GM18868 (cell line): ENCODE results near the gene C16orf54.
"Not testable (repeated sequence)": the region's sequence is repeated elsewhere in the genome, so short reads cannot be mapped to it uniquely, and the experiment has no call there.

Source experiments
- ATAC-seq: cut with Tn5 transposase; IDR thresholded peaks from one replicate; pipeline ENCODE4 v1.9.1; 2021; ENCODE audit warnings: mild to moderate bottlenecking, moderate library complexity; ENCODE audit not compliant: unreplicated experiment

The C16orf54 gene

DNA sequence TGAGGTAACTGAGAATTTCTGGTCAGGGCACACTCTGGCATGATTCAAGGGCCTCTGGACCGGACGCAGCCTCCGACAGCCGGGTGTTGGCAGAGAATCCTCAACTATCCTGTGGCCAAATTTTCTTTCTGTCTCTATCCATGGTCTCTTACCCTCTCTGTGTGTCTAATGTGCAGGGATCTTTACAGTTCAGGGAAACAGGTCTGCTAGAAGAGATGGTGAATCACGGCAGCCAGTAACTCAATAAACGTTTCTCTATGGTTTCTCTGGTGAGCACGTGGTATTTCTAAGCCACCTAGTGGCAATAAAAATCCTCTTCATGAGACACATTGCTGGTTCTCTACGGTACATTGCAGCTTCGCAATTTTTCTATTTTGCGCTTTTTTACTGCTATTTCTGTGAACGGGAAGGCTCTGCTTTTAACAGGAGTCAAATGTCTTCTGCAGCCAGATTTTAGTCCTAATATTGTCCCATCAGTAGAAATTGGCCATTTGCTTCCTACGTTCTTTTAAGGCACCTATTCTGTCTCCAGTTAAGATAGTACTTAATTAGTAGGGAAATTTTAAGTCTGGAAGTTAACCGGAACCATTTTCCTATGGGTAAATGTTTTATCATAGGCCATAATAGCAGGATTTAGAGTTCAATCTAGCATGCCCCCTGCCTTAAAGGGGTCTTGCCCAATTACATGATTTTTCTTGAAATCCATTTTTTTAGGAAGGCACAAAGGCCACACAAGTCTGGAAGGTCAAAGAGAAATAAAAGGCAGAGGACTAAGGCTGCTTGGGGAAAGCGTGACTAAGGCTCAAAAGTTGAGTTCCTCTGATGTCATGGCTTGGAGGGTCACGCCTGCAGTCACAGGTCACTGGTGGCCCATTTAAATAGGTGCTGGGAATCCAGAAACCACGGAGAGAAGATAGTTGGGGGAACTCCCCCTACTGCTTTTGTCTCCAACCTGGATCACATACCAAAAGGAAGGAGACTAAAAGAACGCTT lies 35.3 kb downstream of the C16orf54 start:
- ATAC-seq, result no peak

- ATAC-seq, result not testable (repeated sequence)
Measured at GRCh38 chr16:29709657-29710056, 36.1 kb downstream of the C16orf54 start.

DNA sequence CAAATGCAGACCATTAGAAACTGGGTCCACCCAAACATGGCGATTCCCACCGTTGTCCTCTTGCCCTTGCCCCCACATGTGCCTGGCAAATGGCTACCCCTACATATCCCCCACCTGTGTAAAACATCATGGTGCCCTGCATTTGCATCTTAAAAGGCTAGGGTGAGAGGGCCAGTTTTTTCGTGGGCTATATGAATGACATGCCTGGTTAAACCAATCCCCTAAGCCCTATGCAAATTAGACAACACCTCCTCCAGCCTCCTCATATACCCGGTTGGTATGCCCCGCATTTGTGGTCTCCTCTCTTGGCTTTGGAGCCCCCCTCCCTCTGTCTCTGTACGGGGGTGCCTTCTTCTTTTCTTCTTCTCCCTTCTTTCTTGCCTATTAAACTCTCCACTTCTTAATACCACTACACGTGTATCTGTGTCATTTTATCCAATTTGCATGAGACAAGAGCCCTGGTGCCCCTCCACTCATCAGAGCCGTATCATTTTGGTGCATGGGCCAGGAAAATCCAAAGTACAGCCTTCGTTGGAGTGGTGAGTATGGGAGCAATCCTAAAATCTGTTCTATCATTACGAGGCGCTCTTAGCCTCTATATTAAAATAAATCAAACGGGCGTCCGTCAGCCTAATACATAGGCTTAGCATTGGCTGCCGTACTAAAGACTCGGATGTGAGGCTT lies 36.7 kb downstream of the C16orf54 start:
- ATAC-seq, result no peak

DNA sequence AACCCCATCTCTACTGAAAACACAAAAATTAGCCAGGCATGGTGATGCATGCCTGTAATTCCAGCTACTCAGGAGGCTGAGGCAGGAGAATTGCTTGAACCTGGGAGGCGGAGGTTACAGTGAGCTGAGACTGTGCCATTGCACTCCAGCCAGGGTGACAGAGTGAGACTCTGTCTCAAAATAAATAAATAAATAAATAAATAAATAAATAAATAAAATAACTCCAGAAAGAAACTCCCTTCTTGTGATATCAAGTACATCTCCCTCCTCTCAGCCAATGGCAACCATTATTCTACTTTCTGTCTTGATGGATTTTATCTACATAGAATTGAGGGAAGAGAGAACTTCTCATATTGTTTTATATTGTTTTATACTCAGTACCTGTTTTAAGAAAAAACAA lies 38.6 kb downstream of the C16orf54 start:
- not testable (repeated sequence) for ATAC-seq

GRCh38 chr16:29705030-29705429 lies 40.8 kb downstream of the C16orf54 start:
- ATAC-seq, result no peak

- no peak for ATAC-seq
Measured at GRCh38 chr16:29702269-29702668, 43.5 kb downstream of the C16orf54 start.

GRCh38 chr16:29701214-29701555 lies 44.6 kb downstream of the C16orf54 start:
- ATAC-seq, result no peak

DNA sequence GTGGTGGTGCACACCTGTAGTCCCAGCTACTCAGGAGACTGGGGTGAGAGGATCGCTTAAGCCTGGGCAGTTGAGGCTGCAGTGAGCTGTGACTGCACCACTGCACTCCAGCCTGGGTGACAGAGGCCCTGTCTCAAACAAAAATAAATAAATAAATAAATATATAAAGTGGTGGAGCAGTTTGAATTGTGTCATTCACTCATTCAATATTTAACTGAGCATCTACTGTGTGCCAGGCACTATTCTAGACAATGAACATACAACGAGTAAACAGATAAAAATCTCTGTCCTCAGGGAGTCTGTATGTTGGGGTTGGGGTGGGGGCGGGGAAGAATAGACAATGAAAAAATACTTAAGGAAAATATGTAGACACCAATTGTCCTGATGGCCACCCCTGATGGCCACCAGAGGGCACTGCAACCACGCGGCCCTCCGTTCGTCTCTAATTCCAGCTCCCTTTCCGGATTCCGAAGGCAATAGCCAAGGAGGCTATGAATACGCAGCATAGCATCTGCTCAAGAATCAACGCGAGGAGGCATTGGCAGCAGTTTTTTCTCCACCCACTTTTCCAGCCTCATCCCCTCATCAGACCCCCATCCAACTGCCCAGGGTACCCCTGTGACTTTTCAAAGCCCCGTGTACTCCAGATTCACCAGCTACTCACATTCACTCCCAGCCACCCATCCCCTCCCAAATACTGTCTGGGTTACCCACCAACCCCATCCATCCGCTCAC lies 45.4 kb downstream of the C16orf54 start:
- no peak for ATAC-seq

DNA sequence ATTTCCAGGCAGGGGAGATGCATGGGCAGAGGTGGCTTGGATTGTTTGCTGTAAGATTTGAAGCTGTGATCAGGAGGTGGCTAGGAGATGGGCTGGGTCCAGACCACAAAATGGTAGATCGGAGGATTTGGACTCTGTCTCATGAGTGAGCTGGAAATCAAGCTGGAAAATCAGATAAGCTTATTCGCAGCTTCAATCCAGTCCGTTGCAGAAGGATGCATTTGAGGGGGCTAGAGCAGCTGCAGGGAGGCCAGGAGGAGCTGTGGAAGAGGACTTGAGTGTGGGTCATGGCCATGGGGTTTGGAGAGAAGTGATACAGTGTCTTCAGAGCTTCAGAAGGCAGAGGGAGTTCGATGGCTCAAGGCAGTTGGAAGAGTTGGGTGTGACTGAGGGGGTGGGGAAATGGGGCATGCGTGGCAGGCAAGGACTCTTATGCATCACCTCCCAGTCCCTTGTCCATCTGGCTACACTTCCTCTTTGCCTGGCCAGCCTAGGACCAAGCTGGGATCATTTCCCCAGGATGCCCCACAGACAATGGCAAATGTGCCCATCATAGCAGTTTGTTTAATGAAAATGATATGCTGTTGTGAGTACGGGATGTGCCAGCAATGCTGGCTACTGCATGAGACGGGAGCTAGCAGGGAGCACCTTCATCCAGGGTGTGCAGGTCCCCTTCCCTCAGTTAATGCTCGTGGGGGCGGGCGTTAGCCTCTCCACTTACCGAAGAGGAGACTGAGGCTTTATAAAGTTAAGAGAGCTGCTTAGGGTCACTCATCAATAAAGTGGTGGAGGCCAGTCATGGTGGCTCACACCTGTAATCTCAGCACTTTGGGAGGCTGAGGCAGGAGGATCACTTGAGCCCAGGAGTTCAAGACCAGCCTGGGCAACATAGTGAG lies 46.2 kb downstream of the C16orf54 start:
- no peak for ATAC-seq

DNA sequence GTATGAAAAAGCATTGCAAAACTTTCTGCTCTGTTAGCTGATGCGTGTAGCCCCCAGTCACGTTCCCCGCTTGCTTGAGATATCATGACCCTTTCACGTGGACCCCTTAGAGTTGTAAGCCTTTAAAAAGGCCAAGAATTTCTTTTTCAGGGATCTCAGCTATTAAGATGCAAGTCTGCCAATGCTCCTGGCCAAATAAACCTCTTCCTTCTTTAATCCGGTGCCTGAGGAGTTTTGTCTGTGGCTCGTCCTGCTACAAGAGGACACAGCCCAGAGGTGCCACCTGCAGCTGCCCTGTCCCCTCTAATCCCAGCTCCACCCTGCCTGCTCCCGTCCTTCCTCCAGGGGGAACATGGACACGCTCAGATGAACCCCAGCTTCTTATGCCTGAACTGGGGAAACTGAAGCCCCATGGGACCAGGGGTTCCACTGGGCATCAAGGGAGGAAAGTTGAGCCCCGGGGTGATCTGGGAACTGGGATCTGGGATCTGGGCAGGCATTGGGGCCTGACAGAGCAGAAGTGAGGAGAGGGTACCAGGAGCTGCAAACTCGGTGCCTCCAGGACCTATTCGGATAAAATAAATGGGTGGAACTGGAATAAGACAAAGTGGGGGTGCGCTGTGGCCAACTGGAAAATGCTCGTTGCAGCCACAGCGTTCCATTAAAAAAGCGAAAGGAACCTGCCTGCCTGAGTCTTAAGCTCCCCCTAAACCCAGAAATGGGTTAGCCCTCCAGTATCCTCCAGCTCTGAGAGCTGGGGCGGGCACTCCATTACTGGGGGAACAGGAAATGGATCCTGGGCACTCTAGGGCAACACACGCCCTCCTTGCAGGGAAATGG lies 47.1 kb downstream of the C16orf54 start:
- no peak for ATAC-seq

GRCh38 chr16:29698042-29698441 lies 47.7 kb downstream of the C16orf54 start:
- ATAC-seq, result no peak

DNA sequence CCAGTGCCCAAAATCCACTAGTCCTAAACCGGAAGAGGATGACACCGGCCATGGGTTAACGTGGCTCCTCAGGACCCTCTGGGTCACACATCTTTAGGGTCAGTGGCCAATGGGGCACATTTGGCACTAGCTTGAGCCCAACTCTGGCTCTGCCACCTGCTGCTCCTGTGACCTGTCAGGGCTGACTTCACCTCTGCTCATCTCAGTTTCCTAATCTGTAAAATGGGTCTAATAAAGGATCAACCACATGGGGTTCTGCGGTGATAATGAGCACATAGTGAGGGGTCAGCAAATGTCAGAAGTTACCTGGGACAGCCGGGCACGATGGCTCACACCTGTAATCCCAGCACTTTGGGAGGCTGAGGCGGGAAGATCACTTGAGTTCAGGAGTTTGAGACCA lies 48.4 kb downstream of the C16orf54 start:
- ATAC-seq, result no peak

GRCh38 chr16:29696881-29697331 lies 48.9 kb downstream of the C16orf54 start:
- no peak for ATAC-seq

DNA sequence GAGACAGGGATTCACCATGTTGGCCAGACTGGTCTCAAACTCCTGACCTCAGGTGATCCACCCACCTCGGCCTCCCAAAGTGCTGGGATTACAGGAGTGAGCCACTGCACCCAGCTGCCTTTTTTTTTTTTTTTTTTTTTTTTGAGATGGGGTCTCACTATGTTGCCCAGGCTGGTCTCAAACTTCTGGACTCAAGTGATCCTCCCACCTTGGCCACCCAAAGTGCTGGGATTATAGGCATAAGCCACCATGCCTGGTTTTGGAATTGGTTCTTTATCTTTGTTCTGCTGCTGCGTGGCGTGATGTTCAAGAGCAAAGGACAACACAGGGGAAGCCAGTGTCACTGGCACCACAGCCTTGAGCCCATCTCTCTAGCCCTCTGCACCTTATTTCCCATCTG lies 50.1 kb downstream of the C16orf54 start:
- not testable (repeated sequence) for ATAC-seq

GRCh38 chr16:29694384-29695195 lies 51.2 kb downstream of the C16orf54 start:
- ATAC-seq, result no peak

GRCh38 chr16:29692606-29693005 lies 53.2 kb downstream of the C16orf54 start:
- ATAC-seq, result not testable (repeated sequence)
